Activated naive CD4-positive, alpha-beta T cell treated with anti-CD3 and anti-CD28 coated beads for 36 hours (primary cell): ENCODE results near the gene COL28A1. TPM values are rescaled to one million over a fixed set of nuclear protein-coding genes. Genes with fewer than 3 reads are reported as not detected.
"Not testable (repeated sequence)": the region's sequence is repeated elsewhere in the genome, so short reads cannot be mapped to it uniquely, and the experiment has no call there.

Experiments
- CTCF ChIA-PET: fragments of 350-600 bp; sonication (Branson Sonifier 250); formaldehyde crosslinking; loops from one replicate; lab custom pipeline; 2021; ENCODE audit warnings: antibody characterized with exemption; lab: Charles Lee
- DNase-seq: peaks from one replicate; pipeline ENCODE4 v3.0.0-alpha.2; 2020
- H3K27ac Mint-ChIP-seq: one replicate; pipeline ENCODE4 v1.8.0; 2021; ENCODE audit warnings: mild to moderate bottlenecking, mixed read lengths
- H3K27me3 Mint-ChIP-seq: one replicate; pipeline ENCODE4 v1.8.0; 2021; ENCODE audit warnings: low read depth, mixed read lengths
- H3K36me3 Mint-ChIP-seq: one replicate; pipeline ENCODE4 v1.8.0; 2021; ENCODE audit warnings: low read depth, mixed read lengths
- H3K4me1 Mint-ChIP-seq: one replicate; pipeline ENCODE4 v1.8.0; 2021; ENCODE audit warnings: low read depth, mixed read lengths
- H3K4me3 Mint-ChIP-seq: one replicate; pipeline ENCODE4 v1.8.0; 2021; ENCODE audit warnings: mild to moderate bottlenecking, moderate library complexity, mixed read lengths
- H3K9me3 Mint-ChIP-seq: one replicate; pipeline ENCODE4 v1.8.0; 2021; ENCODE audit warnings: mixed read lengths
- intact Hi-C: fragments of 100-400 bp; cut with micrococcal nuclease; formaldehyde crosslinking; loops from one replicate; pipeline ENCODE4 v1.15.1; 2023
- total RNA-seq, 2 experiments: library from RNA; stranded (reverse); gene quantifications; one replicate each; pipeline ENCODE4 v1.2.3, GENCODE V29; 2021

Gene COL28A1
- total RNA-seq, 2 experiments from 2014 or later: not detected

DNA sequence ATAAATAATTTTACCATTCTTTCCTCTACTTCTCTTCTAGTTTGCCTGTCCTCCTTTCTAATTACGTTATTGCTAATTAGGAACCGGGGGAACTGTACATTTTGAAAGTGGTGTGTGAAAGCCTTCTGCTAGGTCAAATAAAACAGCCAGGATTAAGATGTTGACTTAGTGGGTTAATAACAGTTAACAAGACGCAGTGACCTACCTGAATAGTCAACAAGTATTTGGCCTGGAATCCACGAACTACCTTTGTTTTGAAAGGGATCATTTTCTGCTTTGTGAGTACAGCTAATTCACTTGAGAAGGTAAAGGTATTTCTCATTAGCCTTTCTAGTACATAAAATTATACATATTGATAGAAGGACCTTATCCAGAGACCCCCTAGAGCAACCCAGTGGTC, 139.9 kb downstream of the COL28A1 start:
- Mint-ChIP-seq H3K36me3 (peaks cover 6% of the 10 kb centered on the region), H3K27ac (no peak overlapping the region), H3K27me3 (peaks cover 2% of the 10 kb centered on the region), H3K4me1 (no peaks in the 10 kb centered on the region), H3K9me3 (peaks cover 17% of the 10 kb centered on the region), H3K4me3 (no peak overlapping the region)
- no peak for DNase-seq
- CTCF ChIA-PET: interaction anchor here (1.7 kb wide), 1 partner anchor 292 kb away, joined by 3 read pairs; no protein-coding TSS in a partner anchor
- intact Hi-C loops: no loop called here

GRCh38 chr7:7388164-7388563, 147.5 kb downstream of the COL28A1 start:
- H3K36me3 Mint-ChIP-seq, H3K4me3 Mint-ChIP-seq, H3K27me3 Mint-ChIP-seq, intact Hi-C loops, H3K27ac Mint-ChIP-seq, H3K4me1 Mint-ChIP-seq, CTCF ChIA-PET, DNase-seq: not testable (repeated sequence)
- H3K9me3 Mint-ChIP-seq: peaks cover 24% of the 10 kb centered on the region

DNA sequence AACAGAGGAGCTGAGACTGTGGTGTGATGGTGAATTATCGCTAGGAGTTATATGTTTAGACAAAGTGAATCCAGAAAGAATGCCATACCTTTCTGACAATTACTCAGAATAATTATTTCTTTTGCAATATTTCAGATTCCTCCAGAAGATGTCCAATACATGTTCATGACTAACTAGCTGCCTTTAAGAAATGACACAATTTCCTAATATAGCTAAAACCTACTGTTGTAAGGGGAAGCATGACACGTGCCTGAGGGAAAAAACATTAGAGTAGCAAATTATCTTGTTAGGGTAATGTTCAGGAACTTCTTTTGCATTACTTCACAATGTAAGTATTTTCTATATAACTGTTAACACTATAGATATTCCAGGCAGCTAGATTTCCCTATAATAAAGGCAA, 150.3 kb downstream of the COL28A1 start:
- no peak for DNase-seq
- no peaks in the 10 kb centered on the region for H3K36me3 Mint-ChIP-seq
- no peaks in the 10 kb centered on the region for H3K4me1 Mint-ChIP-seq
- CTCF ChIA-PET: no interaction called here
- H3K4me3 Mint-ChIP-seq: no peak overlapping the region
- intact Hi-C loops: no loop called here
- no peaks in the 10 kb centered on the region for H3K27me3 Mint-ChIP-seq
- H3K9me3 Mint-ChIP-seq: peaks cover 5% of the 10 kb centered on the region
- H3K27ac Mint-ChIP-seq: no peak overlapping the region

DNA sequence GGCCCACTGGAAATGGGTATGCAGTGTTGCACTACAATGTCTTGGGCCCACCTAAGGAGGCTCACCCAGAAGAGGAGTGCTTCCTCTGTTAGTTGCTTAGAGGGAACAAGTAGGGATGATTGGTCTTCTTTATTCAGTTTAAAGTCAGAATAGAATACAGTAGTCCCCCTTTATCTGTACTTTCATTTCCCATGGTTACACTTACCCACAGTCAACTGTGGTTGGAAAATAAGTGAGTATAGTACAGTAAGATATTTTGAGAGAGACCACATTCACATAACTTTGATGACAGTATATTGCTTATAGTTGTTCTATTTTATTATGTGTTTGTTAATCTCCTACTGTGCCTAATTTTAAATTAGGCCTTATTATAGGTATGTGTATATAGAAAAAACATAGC, 151.4 kb downstream of the COL28A1 start:
- Mint-ChIP-seq H3K27ac (no peak overlapping the region), H3K9me3 (peaks cover 2% of the 10 kb centered on the region), H3K4me3 (no peak overlapping the region), H3K36me3 (no peaks in the 10 kb centered on the region), H3K4me1 (no peaks in the 10 kb centered on the region), H3K27me3 (no peaks in the 10 kb centered on the region)
- no peak for DNase-seq
- intact Hi-C loops: no loop called here
- CTCF ChIA-PET: no interaction called here

- Mint-ChIP-seq H3K9me3 (no peaks in the 10 kb centered on the region), H3K4me1 (no peaks in the 10 kb centered on the region), H3K36me3 (no peaks in the 10 kb centered on the region), H3K27me3 (no peaks in the 10 kb centered on the region), H3K27ac (no peak overlapping the region), H3K4me3 (no peak overlapping the region)
- intact Hi-C loops: no loop called here
- CTCF ChIA-PET: interaction anchor here (0.7 kb wide), 1 partner anchor 444 kb away, joined by 3 read pairs; no protein-coding TSS in a partner anchor
- no peak for DNase-seq
Measured at GRCh38 chr7:7375538-7375937, 160.1 kb downstream of the COL28A1 start.

DNA sequence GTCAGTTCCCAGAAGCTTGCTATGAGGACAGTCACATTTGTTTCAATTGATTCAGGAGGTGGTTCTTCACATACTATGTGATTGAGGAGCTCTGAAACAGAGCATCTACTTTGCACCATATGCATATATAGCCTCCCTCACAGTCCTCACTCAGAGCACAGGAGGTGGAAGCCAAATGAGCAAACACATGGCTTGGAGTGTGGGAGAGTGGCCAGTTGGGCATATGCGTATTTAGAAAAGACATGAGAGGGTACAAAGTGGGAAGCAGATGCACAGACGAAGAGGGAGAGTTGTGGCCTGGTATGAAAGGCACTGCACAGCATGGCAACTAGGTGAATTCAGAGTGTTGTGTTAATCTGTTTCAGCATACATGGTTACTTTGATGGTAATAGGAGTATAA, 165.6 kb downstream of the COL28A1 start:
- intact Hi-C loops: no loop called here
- H3K27me3 Mint-ChIP-seq: no peaks in the 10 kb centered on the region
- no peak overlapping the region for H3K4me3 Mint-ChIP-seq
- CTCF ChIA-PET: no interaction called here
- no peaks in the 10 kb centered on the region for H3K9me3 Mint-ChIP-seq
- no peaks in the 10 kb centered on the region for H3K36me3 Mint-ChIP-seq
- no peak overlapping the region for H3K27ac Mint-ChIP-seq
- no peaks in the 10 kb centered on the region for H3K4me1 Mint-ChIP-seq
- DNase-seq: no peak

GRCh38 chr7:7369134-7369533, 166.5 kb downstream of the COL28A1 start:
- DNase-seq: no peak
- CTCF ChIA-PET: no interaction called here
- intact Hi-C loops: no loop called here
- no peaks in the 10 kb centered on the region for H3K27me3 Mint-ChIP-seq
- H3K27ac Mint-ChIP-seq: no peak overlapping the region
- no peaks in the 10 kb centered on the region for H3K36me3 Mint-ChIP-seq
- H3K9me3 Mint-ChIP-seq: no peaks in the 10 kb centered on the region
- no peaks in the 10 kb centered on the region for H3K4me1 Mint-ChIP-seq
- no peak overlapping the region for H3K4me3 Mint-ChIP-seq

GRCh38 chr7:7354674-7355073, 181.0 kb downstream of the COL28A1 start:
- H3K4me1 Mint-ChIP-seq: no peaks in the 10 kb centered on the region
- intact Hi-C loops: loop anchor here (5.0 kb wide), 2 partner anchors 172 to 252 kb away; partner anchors contain the start of gene C1GALT1
- CTCF ChIA-PET: no interaction called here
- H3K27me3 Mint-ChIP-seq: no peaks in the 10 kb centered on the region
- H3K36me3 Mint-ChIP-seq: no peaks in the 10 kb centered on the region
- no peak overlapping the region for H3K4me3 Mint-ChIP-seq
- DNase-seq: no peak
- H3K27ac Mint-ChIP-seq: no peak overlapping the region
- no peaks in the 10 kb centered on the region for H3K9me3 Mint-ChIP-seq

DNA sequence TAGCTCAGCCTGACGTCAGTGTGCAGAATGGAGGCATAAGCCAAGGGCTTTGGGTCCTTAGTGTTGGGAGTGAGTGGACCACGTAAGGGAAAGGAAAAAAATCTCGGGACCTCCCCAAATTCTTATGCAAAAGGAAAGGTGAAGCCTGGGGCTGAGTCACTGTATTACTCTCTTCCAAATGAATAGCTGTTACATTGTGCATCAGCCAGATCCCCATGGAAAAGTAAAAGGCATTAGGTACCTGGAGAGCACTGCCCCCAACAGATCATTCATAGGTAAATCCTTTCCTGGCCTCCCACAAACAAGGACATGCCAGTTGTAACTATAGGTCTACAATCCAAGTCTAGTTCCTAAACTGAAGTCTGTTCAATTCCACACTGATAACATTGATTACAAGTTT, 182.8 kb downstream of the COL28A1 start:
- intact Hi-C loops: loop anchor here (5.0 kb wide), 2 partner anchors 171 to 251 kb away; partner anchors contain the start of gene C1GALT1

DNA sequence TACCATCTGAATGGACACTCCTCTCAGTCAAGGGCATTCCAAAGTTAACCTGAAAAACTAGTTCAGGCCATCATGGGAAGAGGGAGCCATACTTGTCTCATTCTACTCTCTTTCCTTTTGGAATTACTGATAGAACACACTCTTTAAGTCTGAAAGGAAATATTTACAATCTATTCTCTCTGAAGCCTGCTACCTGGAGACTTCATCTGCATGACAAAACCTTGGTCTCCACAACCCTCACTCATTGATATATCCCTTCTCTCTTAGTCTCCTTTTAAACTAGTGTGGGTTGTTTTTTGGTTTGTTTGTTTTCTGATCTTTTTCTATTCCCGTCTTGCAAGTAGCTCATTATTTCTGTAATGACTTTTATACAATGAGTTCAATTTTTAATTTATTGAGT, 183.8 kb downstream of the COL28A1 start:
- Mint-ChIP-seq H3K27me3 (no peaks in the 10 kb centered on the region), H3K4me3 (no peak overlapping the region), H3K9me3 (no peaks in the 10 kb centered on the region), H3K4me1 (no peaks in the 10 kb centered on the region), H3K27ac (no peak overlapping the region), H3K36me3 (no peaks in the 10 kb centered on the region)
- intact Hi-C loops: loop anchor here (5.0 kb wide), 2 partner anchors 170 to 250 kb away; partner anchors contain the start of gene C1GALT1
- DNase-seq: no peak
- CTCF ChIA-PET: no interaction called here

More for the DNA sequence above, 182.8 kb downstream of the COL28A1 start:
- Mint-ChIP-seq H3K27me3 (no peaks in the 10 kb centered on the region), H3K36me3 (no peaks in the 10 kb centered on the region), H3K27ac (no peak overlapping the region), H3K4me1 (no peaks in the 10 kb centered on the region), H3K4me3 (no peak overlapping the region), H3K9me3 (no peaks in the 10 kb centered on the region)
- CTCF ChIA-PET: no interaction called here
- DNase-seq: no peak

GRCh38 chr7:7351156-7351555, 184.5 kb downstream of the COL28A1 start:
- no peak for DNase-seq
- H3K4me1 Mint-ChIP-seq: no peaks in the 10 kb centered on the region
- intact Hi-C loops: loop anchor here (5.0 kb wide), 2 partner anchors 169 to 249 kb away; partner anchors contain the start of gene C1GALT1
- H3K4me3 Mint-ChIP-seq: no peak overlapping the region
- no peaks in the 10 kb centered on the region for H3K36me3 Mint-ChIP-seq
- H3K27me3 Mint-ChIP-seq: no peaks in the 10 kb centered on the region
- H3K27ac Mint-ChIP-seq: no peak overlapping the region
- CTCF ChIA-PET: no interaction called here
- no peaks in the 10 kb centered on the region for H3K9me3 Mint-ChIP-seq

GRCh38 chr7:7349156-7349555, 186.5 kb downstream of the COL28A1 start:
- Mint-ChIP-seq H3K27ac (no peak overlapping the region), H3K36me3 (no peaks in the 10 kb centered on the region), H3K4me3 (no peak overlapping the region), H3K27me3 (peaks cover 5% of the 10 kb centered on the region), H3K4me1 (no peaks in the 10 kb centered on the region), H3K9me3 (no peaks in the 10 kb centered on the region)
- intact Hi-C loops: no loop called here
- no peak for DNase-seq
- CTCF ChIA-PET: no interaction called here

GRCh38 chr7:7347045-7347444, 188.6 kb downstream of the COL28A1 start:
- DNase-seq: no peak
- H3K27me3 Mint-ChIP-seq: peaks cover 5% of the 10 kb centered on the region
- H3K27ac Mint-ChIP-seq: no peak overlapping the region
- intact Hi-C loops: no loop called here
- no peaks in the 10 kb centered on the region for H3K4me1 Mint-ChIP-seq
- no peaks in the 10 kb centered on the region for H3K36me3 Mint-ChIP-seq
- no peaks in the 10 kb centered on the region for H3K9me3 Mint-ChIP-seq
- H3K4me3 Mint-ChIP-seq: no peak overlapping the region
- CTCF ChIA-PET: no interaction called here
